ENCODE measurements around the gene EIPR1.
A peak's percentile ranks its signal among the peaks of the same experiment; 100 is the strongest.

The EIPR1 gene

GRCh38 chr2:3313781-3314375, 63.7 kb downstream of the EIPR1 start:
- TF ChIP-seq TCF4 (CRISPR knock-in tag; IDR thresholded peaks at IDR 0.05; ENCODE audit: borderline replicate concordance) (peak; percentile 57; the same call in 1 of the 2 replicates), TSHZ2 (CRISPR knock-in tag; IDR thresholded peaks at IDR 0.05) (0 out of 2 replicates have a peak, but pooled peaks have one; percentile 31), SNAI2 (CRISPR knock-in tag; IDR thresholded peaks at IDR 0.05) (no peak)
- peak; percentile 42; the same call in 2 of the 3 replicates for ATAC-seq

GRCh38 chr2:3312576-3313345, 64.9 kb downstream of the EIPR1 start:
- ATAC-seq: no peak
- no peak for TF ChIP-seq PATZ1 (CRISPR knock-in tag; IDR thresholded peaks at IDR 0.05; ENCODE audit: borderline replicate concordance)
- TF ChIP-seq RARB (CRISPR knock-in tag; IDR thresholded peaks at IDR 0.05): no peak
- TF ChIP-seq TSHZ2 (CRISPR knock-in tag; IDR thresholded peaks at IDR 0.05): no peak
- TF ChIP-seq ZNF8 (CRISPR knock-in tag; IDR thresholded peaks at IDR 0.05): no peak
- TF ChIP-seq TCF4 (CRISPR knock-in tag; IDR thresholded peaks at IDR 0.05; ENCODE audit: borderline replicate concordance): no peak
- no peak for TF ChIP-seq OSR1 (CRISPR knock-in tag; IDR thresholded peaks at IDR 0.05)
- TF ChIP-seq PPARA (CRISPR knock-in tag; IDR thresholded peaks at IDR 0.05; ENCODE audit: borderline replicate concordance): no peak
- no peak for TF ChIP-seq TOX (CRISPR knock-in tag; IDR thresholded peaks at IDR 0.05; ENCODE audit: borderline replicate concordance)
- TF ChIP-seq ISL1 (CRISPR knock-in tag; IDR thresholded peaks at IDR 0.05): no peak
- no peak for TF ChIP-seq ZFP3 (CRISPR knock-in tag; IDR thresholded peaks at IDR 0.05)
- TF ChIP-seq ZNF70 (CRISPR knock-in tag; IDR thresholded peaks at IDR 0.05): no peak
- TF ChIP-seq ZNF565 (CRISPR knock-in tag; conservative IDR thresholded peaks at IDR 0.05; ENCODE audit: low read depth): no peak
- no peak for TF ChIP-seq SNAI2 (CRISPR knock-in tag; IDR thresholded peaks at IDR 0.05)
- no peak for TF ChIP-seq CSDC2 (CRISPR knock-in tag; IDR thresholded peaks at IDR 0.05)
- no peak for TF ChIP-seq POU6F1 (CRISPR knock-in tag; IDR thresholded peaks at IDR 0.05; ENCODE audit: borderline replicate concordance, low read depth)

- ATAC-seq: no peak
- TF ChIP-seq ZNF70 (CRISPR knock-in tag; IDR thresholded peaks at IDR 0.05): no peak
- TF ChIP-seq GLIS3 (CRISPR knock-in tag; IDR thresholded peaks at IDR 0.05): no peak
Measured at GRCh38 chr2:3311601-3312000, 66.0 kb downstream of the EIPR1 start.
